ENCODE measurements around the gene TBC1D4. TPM values are rescaled to one million over a fixed set of nuclear protein-coding genes. Genes with fewer than 3 reads are reported as not detected.

The TBC1D4 gene
- total RNA-seq, 4 donors from 2014 or later, result 14.9 to 20.8 (median 16.6) TPM

DNA sequence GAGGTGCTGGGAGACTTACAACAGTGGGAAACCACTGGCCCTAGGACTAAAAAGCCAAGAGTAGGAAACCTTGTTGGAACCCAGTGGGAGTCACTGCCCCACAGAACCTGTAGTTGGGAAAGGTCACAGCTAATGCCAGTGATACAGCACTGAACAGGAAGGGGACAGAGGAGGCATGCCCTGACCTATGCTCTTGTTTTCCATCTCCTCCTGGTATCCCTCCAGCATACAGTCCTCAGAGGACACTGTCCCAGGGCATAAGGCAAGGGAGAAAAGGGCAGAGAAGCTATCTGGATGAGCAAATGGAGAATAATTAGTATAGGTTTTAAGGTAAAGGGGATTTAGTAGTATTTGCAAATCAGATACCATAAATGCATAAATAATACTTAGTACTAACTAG, 11.2 kb upstream of the TBC1D4 start:
- intact Hi-C loops (cut with DNase I), result no loop called here
- Histone ChIP-seq H3K27ac (no peak overlapping the region), H3K9me3 (no peaks in the 10 kb centered on the region), H3K4me3 (no peak overlapping the region), H3K27me3 (no peaks in the 10 kb centered on the region), H3K4me1 (peaks cover 0 to 7% (median 0%) of the 10 kb centered on the region in 3 donors), H3K36me3 (no peaks in the 10 kb centered on the region)
- no peak for DNase-seq
- TF ChIP-seq POLR2A (IDR thresholded peaks at IDR 0.05), result no peak
- TF ChIP-seq, protein P1, sequence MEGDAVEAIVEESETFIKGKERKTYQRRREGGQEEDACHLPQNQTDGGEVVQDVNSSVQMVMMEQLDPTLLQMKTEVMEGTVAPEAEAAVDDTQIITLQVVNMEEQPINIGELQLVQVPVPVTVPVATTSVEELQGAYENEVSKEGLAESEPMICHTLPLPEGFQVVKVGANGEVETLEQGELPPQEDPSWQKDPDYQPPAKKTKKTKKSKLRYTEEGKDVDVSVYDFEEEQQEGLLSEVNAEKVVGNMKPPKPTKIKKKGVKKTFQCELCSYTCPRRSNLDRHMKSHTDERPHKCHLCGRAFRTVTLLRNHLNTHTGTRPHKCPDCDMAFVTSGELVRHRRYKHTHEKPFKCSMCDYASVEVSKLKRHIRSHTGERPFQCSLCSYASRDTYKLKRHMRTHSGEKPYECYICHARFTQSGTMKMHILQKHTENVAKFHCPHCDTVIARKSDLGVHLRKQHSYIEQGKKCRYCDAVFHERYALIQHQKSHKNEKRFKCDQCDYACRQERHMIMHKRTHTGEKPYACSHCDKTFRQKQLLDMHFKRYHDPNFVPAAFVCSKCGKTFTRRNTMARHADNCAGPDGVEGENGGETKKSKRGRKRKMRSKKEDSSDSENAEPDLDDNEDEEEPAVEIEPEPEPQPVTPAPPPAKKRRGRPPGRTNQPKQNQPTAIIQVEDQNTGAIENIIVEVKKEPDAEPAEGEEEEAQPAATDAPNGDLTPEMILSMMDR (IDR thresholded peaks at IDR 0.05), result no peak

DNA sequence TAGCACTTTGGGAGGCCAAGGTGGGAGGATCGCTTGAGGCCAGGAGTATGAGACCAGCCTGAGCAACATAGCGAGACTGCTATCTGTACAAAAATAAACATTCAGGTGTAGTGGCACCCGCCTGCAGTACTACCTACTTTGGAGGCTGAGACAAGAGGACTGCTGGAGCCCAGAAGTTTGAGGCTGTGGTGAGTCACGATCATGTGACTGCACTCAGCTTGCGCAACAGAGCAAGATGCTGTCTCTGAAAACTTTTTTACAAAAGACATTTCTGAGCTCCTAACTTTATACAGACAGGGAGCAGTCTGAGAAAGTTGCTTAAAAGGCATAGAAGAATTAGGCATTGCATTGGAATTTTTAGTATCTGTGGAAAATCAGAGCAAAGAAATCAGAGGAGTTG, 10.4 kb upstream of the TBC1D4 start:
- no peak for DNase-seq
- peaks cover 0 to 2% (median 0%) of the 10 kb centered on the region in 4 donors for H3K27me3 ChIP-seq
- no peaks in the 10 kb centered on the region for H3K36me3 ChIP-seq
- no peaks in the 10 kb centered on the region for H3K9me3 ChIP-seq
- H3K4me3 ChIP-seq, result no peak overlapping the region
- H3K27ac ChIP-seq, result no peak overlapping the region
- TF ChIP-seq POLR2A (IDR thresholded peaks at IDR 0.05), result no peak
- TF ChIP-seq, protein P1 (IDR thresholded peaks at IDR 0.05), result no peak
- intact Hi-C loops (cut with DNase I), result no loop called here
- 90 to 96% methylated on average over 5 of the region's 5 CpGs for WGBS, 2 donors
- peaks cover 0 to 7% (median 0%) of the 10 kb centered on the region in 3 donors for H3K4me1 ChIP-seq

DNA sequence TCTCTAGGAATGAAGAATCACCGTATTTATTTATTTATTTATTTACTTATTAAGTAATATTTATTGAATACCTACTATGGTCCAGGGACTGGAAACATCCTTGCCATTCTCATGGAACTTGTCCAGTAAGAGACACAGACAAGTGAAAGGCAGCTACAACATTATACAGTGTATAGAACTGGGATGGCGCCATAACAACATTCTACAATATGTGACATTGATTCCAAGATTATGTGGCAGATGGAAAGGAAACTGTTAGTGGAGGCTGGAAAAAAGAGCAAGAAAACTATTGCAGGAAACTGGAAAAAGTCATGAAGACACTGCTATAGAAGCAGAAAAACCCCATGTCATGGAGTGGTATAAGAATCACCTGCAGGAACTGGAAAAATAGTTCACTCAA, 9.4 kb upstream of the TBC1D4 start:
- H3K27ac ChIP-seq, result no peak overlapping the region
- no peaks in the 10 kb centered on the region for H3K36me3 ChIP-seq
- DNase-seq, result no peak
- H3K9me3 ChIP-seq, result no peaks in the 10 kb centered on the region
- peaks cover 0 to 3% (median 0%) of the 10 kb centered on the region in 4 donors for H3K27me3 ChIP-seq
- no peak for TF ChIP-seq POLR2A (IDR thresholded peaks at IDR 0.05)
- TF ChIP-seq, protein P1 (IDR thresholded peaks at IDR 0.05), result no peak
- peaks cover 0 to 7% (median 0%) of the 10 kb centered on the region in 3 donors for H3K4me1 ChIP-seq
- intact Hi-C loops (cut with DNase I), result no loop called here
- no peak overlapping the region for H3K4me3 ChIP-seq
- 76 to 89% methylated on average over 2 of the region's 2 CpGs for WGBS, 2 donors

DNA sequence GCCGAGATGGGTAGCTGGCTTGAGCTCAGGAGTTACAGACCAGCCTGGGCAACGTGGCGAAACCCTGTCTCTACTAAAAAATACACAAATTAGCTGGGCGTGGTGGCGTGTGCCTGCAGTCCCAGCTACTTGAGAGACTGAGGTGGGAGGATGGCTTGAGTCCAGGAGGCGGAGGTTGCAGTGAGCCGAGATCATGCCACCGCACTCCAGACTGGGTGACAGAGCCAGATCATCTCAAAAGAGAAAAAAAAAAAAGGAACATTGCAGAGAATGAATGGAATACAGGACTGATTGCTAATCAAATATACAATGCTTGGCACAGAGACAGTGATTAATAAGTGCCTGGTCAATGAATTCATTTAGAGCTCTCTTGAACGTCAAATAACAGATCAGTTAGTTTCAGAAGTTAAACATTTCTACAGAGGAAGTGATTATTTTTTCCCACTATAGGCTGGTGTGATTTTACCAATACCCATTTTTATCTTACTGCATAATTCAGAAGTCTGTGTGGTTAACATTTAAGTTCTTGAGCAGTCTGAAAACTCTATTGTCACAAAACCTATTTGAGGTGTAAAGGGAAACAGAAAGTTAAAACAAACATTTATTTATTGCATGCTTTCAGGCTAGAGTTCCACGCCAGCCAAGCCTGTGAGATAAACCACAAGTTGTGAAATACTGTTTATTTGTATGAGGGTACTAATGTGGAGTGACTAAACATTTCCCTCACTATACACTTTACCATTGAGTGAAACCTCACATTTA, 7.7 kb upstream of the TBC1D4 start:
- Histone ChIP-seq H3K4me1 (peaks cover 0 to 7% (median 0%) of the 10 kb centered on the region in 3 donors), H3K27me3 (peaks cover 0 to 3% (median 0%) of the 10 kb centered on the region in 4 donors), H3K4me3 (no peak overlapping the region), H3K9me3 (no peaks in the 10 kb centered on the region), H3K27ac (no peak overlapping the region), H3K36me3 (no peaks in the 10 kb centered on the region)
- no peak for TF ChIP-seq POLR2A (IDR thresholded peaks at IDR 0.05)
- TF ChIP-seq, protein P1 (IDR thresholded peaks at IDR 0.05), result no peak
- WGBS, 2 donors, result 12 to 33% methylated on average over 10 of the region's 10 CpGs
- no peak for DNase-seq
- intact Hi-C loops (cut with DNase I), result no loop called here

DNA sequence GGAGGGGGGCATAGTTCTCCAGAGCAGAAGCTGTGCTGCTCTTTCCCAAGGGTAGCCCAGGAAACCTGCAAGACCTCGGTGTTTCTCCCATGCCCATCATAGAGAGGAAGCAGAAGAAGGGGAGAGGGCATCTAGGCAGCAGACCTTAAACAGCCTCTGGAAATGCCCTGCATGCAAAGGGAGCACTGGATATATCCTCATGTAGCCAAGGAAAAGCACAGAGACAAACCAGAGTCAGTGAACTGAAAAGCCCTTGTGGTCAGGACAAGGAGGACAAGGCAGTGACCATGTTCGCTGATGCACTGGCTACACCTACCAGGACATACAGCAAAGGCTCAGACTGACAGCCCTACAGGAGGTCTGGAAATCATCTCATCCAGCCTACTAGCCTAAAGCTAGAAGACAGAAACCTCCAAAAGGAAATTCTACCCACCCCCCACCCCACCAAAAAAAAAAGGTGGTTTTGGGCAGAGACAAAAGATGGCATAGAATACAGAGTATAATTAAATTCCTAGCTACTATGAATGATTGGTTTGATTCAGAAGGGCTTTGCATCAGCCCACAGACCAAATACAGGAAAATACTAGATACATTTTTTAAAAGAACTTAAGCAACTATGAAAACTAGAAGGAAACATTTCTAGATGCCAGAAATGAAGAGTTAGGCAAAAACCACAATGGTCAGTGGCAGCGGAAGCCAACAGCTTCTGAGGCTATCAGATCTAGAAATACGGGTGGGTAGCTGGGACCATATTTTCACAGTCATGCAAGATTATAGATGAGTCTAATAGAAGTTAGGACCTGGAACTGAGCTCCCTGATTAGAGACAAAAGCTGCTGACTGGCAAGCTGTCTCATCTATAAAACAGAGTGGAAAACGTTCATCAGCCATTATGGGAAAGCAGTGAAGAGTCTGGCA, 4.4 kb upstream of the TBC1D4 start:
- H3K27me3 ChIP-seq, result peaks cover 0 to 3% (median 0%) of the 10 kb centered on the region in 4 donors
- WGBS, 2 donors, result 56 to 64% methylated on average over 4 to 5 of the region's 5 CpGs
- no peak for DNase-seq
- H3K27ac ChIP-seq, result no peak overlapping the region
- no peaks in the 10 kb centered on the region for H3K36me3 ChIP-seq
- peaks cover 0 to 12% (median 0%) of the 10 kb centered on the region in 3 donors for H3K4me1 ChIP-seq
- intact Hi-C loops (cut with DNase I), result no loop called here
- TF ChIP-seq, protein P1 (IDR thresholded peaks at IDR 0.05), result no peak
- TF ChIP-seq POLR2A (IDR thresholded peaks at IDR 0.05), result no peak
- no peak overlapping the region for H3K4me3 ChIP-seq
- H3K9me3 ChIP-seq, result no peaks in the 10 kb centered on the region

Data from esophagus squamous epithelium (tissue), 5 donors.